DOHH2 (cell line): Measurements from ENCODE around the gene CACNA2D3.

Experiments used
- H3F3A ChIP-seq: fragments of 200-600 bp; sonication (generic), shearing (Covaris generic); 2 replicates; pipeline ENCODE4 v1.6.0; 2016; ENCODE audit warnings: antibody characterized with exemption, mild to moderate bottlenecking; ENCODE audit not compliant: control insufficient read depth, insufficient read depth
- H3K27ac ChIP-seq: fragments of 200-600 bp; sonication (generic); 2 replicates; pipeline ENCODE4 v1.5.1; 2014; ENCODE audit warnings: low read depth, mild to moderate bottlenecking, low read length, moderate library complexity
- H3K27me3 ChIP-seq: fragments of 200-600 bp; sonication (generic); 2 replicates; pipeline ENCODE4 v1.6.1; 2014; ENCODE audit warnings: mild to moderate bottlenecking, low read length, mixed read lengths; ENCODE audit not compliant: control insufficient read depth
- H3K36me3 ChIP-seq: fragments of 200-600 bp; sonication (generic); 2 replicates; pipeline ENCODE4 v1.6.1; 2014; ENCODE audit warnings: mild to moderate bottlenecking, low read length, moderate library complexity, mixed read lengths; ENCODE audit not compliant: control insufficient read depth
- H3K4me1 ChIP-seq: fragments of 200-600 bp; sonication (generic); 2 replicates; pipeline ENCODE4 v1.6.1; 2014; ENCODE audit warnings: mild to moderate bottlenecking, low read length, mixed read lengths; ENCODE audit not compliant: control insufficient read depth
- H3K4me2 ChIP-seq: fragments of 200-600 bp; sonication (generic); 2 replicates; pipeline ENCODE4 v1.6.0; 2014; ENCODE audit warnings: mild to moderate bottlenecking, low read length, moderate library complexity
- H3K4me3 ChIP-seq: fragments of 200-600 bp; sonication (generic); 2 replicates; pipeline ENCODE4 v1.5.1; 2014; ENCODE audit warnings: mild to moderate bottlenecking, low read length, mixed read lengths
- H3K79me2 ChIP-seq: fragments of 200-600 bp; sonication (generic); 2 replicates; pipeline ENCODE4 v1.6.1; 2014; ENCODE audit warnings: mild to moderate bottlenecking, low read length, mixed read lengths; ENCODE audit not compliant: control insufficient read depth
- H3K9me2 ChIP-seq: fragments of 200-600 bp; sonication (generic); replicated peaks from 2 replicates; pipeline ENCODE4 v1.6.1; 2014; ENCODE audit warnings: mild to moderate bottlenecking, low read length, mixed read lengths; ENCODE audit not compliant: control insufficient read depth
- H3K9me3 ChIP-seq: fragments of 200-600 bp; sonication (generic); 2 replicates; pipeline ENCODE4 v1.6.1; 2014; ENCODE audit warnings: antibody characterized with exemption, low read length, mixed read lengths; ENCODE audit not compliant: control insufficient read depth, insufficient read depth
- H4K20me1 ChIP-seq: fragments of 200-600 bp; sonication (generic); 2 replicates; pipeline ENCODE4 v1.6.0; 2014; ENCODE audit warnings: low read depth, mild to moderate bottlenecking, antibody characterized with exemption, low read length, moderate library complexity; ENCODE audit not compliant: control insufficient read depth, insufficient read depth
- EZH2phosphoT487 ChIP-seq: fragments of 200-600 bp; sonication (generic); IDR thresholded peaks from 2 replicates; pipeline ENCODE4 v1.6.1; 2017; ENCODE audit warnings: borderline replicate concordance, mild to moderate bottlenecking, antibody characterized with exemption, low read length, moderate library complexity, mixed read lengths
- TF ChIP-seq, protein P1 (sequence below): fragments of 200-600 bp; sonication (generic); IDR thresholded peaks from one replicate; pipeline ENCODE4 v1.5.1; 2014; ENCODE audit warnings: antibody characterized with exemption, mild to moderate bottlenecking, low read depth, low read length; ENCODE audit not compliant: poor library complexity, severe bottlenecking

CACNA2D3 gene

GRCh38 chr3:54856271-54856670, 733.9 kb downstream of the CACNA2D3 start:
- Histone ChIP-seq H3K9me2 (no peaks in the 10 kb centered on the region), H3K27ac (no peak overlapping the region), H3K27me3 (no peaks in the 10 kb centered on the region), H3F3A (no peaks in the 10 kb centered on the region), H3K4me3 (no peak overlapping the region), H3K36me3 (no peaks in the 10 kb centered on the region), H3K4me1 (no peaks in the 10 kb centered on the region), H3K4me2 (no peak overlapping the region), H3K9me3 (no peaks in the 10 kb centered on the region), H3K79me2 (no peaks in the 10 kb centered on the region), H4K20me1 (no peaks in the 10 kb centered on the region)
- TF ChIP-seq EZH2phosphoT487: no peak
- TF ChIP-seq, protein P1, sequence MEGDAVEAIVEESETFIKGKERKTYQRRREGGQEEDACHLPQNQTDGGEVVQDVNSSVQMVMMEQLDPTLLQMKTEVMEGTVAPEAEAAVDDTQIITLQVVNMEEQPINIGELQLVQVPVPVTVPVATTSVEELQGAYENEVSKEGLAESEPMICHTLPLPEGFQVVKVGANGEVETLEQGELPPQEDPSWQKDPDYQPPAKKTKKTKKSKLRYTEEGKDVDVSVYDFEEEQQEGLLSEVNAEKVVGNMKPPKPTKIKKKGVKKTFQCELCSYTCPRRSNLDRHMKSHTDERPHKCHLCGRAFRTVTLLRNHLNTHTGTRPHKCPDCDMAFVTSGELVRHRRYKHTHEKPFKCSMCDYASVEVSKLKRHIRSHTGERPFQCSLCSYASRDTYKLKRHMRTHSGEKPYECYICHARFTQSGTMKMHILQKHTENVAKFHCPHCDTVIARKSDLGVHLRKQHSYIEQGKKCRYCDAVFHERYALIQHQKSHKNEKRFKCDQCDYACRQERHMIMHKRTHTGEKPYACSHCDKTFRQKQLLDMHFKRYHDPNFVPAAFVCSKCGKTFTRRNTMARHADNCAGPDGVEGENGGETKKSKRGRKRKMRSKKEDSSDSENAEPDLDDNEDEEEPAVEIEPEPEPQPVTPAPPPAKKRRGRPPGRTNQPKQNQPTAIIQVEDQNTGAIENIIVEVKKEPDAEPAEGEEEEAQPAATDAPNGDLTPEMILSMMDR: no peak

DNA sequence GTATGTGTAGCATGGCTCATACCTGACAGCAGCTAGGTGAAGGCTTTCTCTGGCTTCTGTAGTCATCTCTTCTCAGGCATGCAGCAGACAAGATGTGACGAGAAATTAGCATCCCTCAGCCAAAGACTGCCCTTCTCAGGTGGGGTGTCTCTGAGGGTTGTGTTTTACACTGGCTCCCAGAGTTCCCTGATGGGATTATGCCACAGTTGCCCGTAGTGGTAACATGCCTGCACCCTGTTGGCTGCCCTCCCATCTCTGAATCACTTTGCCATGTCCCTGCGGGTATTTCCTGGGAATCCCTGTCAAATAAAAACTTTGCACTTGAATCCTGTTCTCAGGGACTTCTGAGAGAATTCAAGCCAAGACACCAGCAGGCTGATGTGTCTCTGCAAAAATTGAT, 735.0 kb downstream of the CACNA2D3 start:
- no peaks in the 10 kb centered on the region for H3K27me3 ChIP-seq

DNA sequence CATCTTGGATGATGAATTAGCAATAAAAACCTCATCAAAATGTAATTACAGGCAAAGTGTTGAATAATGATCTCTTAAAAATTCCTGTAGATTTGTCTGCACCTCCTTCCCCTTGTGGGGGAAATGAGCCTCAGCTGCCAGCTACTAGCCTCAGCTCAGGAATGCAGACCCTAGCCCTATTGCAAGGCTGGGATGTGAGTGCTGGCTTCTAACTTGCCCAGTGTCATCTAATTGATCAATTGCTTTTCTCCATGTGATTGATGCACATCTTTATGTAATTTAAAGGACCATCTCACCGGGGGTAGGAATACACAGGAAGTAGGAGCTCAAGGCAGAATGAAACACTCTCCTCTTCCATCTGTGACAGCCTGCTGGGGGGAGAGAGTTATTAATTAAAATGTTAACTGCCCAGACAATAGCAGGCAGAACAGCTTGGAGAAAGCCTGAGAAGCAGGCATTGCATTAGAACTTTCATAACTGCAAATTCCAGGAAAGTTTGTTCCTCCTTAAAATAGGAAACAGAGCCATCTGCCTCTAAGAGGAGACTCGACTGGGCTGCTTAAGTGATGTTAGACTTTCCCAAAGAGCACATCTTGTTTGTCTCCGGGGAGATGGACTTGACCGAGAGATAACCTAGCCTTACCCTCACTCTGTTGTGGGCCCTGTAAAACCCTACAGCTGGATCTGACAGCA, 735.9 kb downstream of the CACNA2D3 start:
- no peaks in the 10 kb centered on the region for H3K36me3 ChIP-seq
- H3K27me3 ChIP-seq: no peaks in the 10 kb centered on the region
- no peaks in the 10 kb centered on the region for H3F3A ChIP-seq
- no peaks in the 10 kb centered on the region for H3K9me3 ChIP-seq
- H4K20me1 ChIP-seq: no peaks in the 10 kb centered on the region
- H3K27ac ChIP-seq: no peak overlapping the region
- no peak overlapping the region for H3K4me2 ChIP-seq
- H3K4me3 ChIP-seq: no peak overlapping the region
- no peaks in the 10 kb centered on the region for H3K4me1 ChIP-seq
- H3K9me2 ChIP-seq: no peaks in the 10 kb centered on the region
- TF ChIP-seq EZH2phosphoT487: no peak
- TF ChIP-seq, protein P1: no peak
- no peaks in the 10 kb centered on the region for H3K79me2 ChIP-seq

More for the DNA sequence above, 735.0 kb downstream of the CACNA2D3 start:
- no peaks in the 10 kb centered on the region for H3K9me2 ChIP-seq
- no peaks in the 10 kb centered on the region for H4K20me1 ChIP-seq
- no peaks in the 10 kb centered on the region for H3F3A ChIP-seq
- no peaks in the 10 kb centered on the region for H3K9me3 ChIP-seq
- no peak overlapping the region for H3K4me2 ChIP-seq
- H3K27ac ChIP-seq: no peak overlapping the region
- no peaks in the 10 kb centered on the region for H3K36me3 ChIP-seq
- TF ChIP-seq, protein P1: no peak
- TF ChIP-seq EZH2phosphoT487: no peak
- no peaks in the 10 kb centered on the region for H3K79me2 ChIP-seq
- no peak overlapping the region for H3K4me3 ChIP-seq
- no peaks in the 10 kb centered on the region for H3K4me1 ChIP-seq
